HEK293 (cell line): ENCODE results near the gene ADAM19.
A peak's percentile ranks its signal among the peaks of the same experiment; 100 is the strongest.

ENCODE experiments used
- CTCF ChIA-PET: fragments of 350-600 bp; formaldehyde crosslinking; extraction: SDS; loops from one replicate; lab custom pipeline; 2021; ENCODE audit warnings: antibody characterized with exemption; lab: Yijun Ruan, JAX
- POLR2A ChIA-PET: fragments of 300-600 bp; formaldehyde crosslinking; extraction: SDS; loops from one replicate; lab custom pipeline; 2020; ENCODE audit warnings: antibody characterized with exemption, inconsistent platforms; lab: Yijun Ruan, JAX
- H3K27ac ChIP-seq: fragments of 200-500 bp; sonication (Bioruptor generic); 2 replicates; pipeline ENCODE4 v1.5.1; 2014; ENCODE audit warnings: low read depth, low read length, control low read depth, inconsistent platforms; ENCODE audit errors: extremely low read depth
- H3K36me3 ChIP-seq, 2 experiments: fragments of 200-500 bp in 1 of 2; sonication (Bioruptor generic) in 1 of 2; 1 replicate in 1 of 2; 2 replicates in 1 of 2; pipeline ENCODE4 v1.5.1; 2014 to 2017; ENCODE audit warnings: inconsistent platforms in 2 of 2, low read length in 2 of 2; ENCODE audit not compliant: control insufficient read depth in 2 of 2, insufficient read depth in 1 of 2
- H3K4me1 ChIP-seq: fragments of 200-500 bp; sonication (Bioruptor generic); 2 replicates; pipeline ENCODE4 v1.5.1; 2014; ENCODE audit warnings: mild to moderate bottlenecking, low read length, inconsistent platforms; ENCODE audit not compliant: control insufficient read depth, insufficient read depth
- H3K4me3 ChIP-seq: 2 replicates; pipeline ENCODE4 v1.5.1; 2011; ENCODE audit warnings: low read depth, mild to moderate bottlenecking, control low read depth, low read length, moderate library complexity
- H3K9me3 ChIP-seq: fragments of 200-500 bp; sonication (Bioruptor generic); 2 replicates; pipeline ENCODE4 v1.5.1; 2014; ENCODE audit warnings: low read depth, low read length, inconsistent platforms; ENCODE audit not compliant: control insufficient read depth, insufficient read depth
- ELK4 ChIP-seq: IDR thresholded peaks from 2 replicates; pipeline ENCODE4 v1.6.1; 2011; ENCODE audit warnings: mild to moderate bottlenecking, low read depth, low read length, borderline replicate concordance
- GFI1B ChIP-seq: fragments of 450-650 bp; formaldehyde crosslinking; IDR thresholded peaks from 2 replicates; pipeline ENCODE4 v1.5.1; 2016; ENCODE audit warnings: missing biosample characterization, missing genetic modification characterization
- KLF1 ChIP-seq: fragments of 450-650 bp; formaldehyde crosslinking; IDR thresholded peaks from 2 replicates; pipeline ENCODE4 v1.5.1; 2016; ENCODE audit warnings: missing biosample characterization, missing genetic modification characterization
- SP3 ChIP-seq: fragments of 450-650 bp; formaldehyde crosslinking; IDR thresholded peaks from 2 replicates; pipeline ENCODE4 v1.5.1; 2016; ENCODE audit warnings: missing biosample characterization, missing genetic modification characterization
- SP7 ChIP-seq: fragments of 450-650 bp; formaldehyde crosslinking; IDR thresholded peaks from 2 replicates; pipeline ENCODE4 v1.5.1; 2016; ENCODE audit warnings: missing biosample characterization, missing genetic modification characterization
- TSHZ1 ChIP-seq: fragments of 450-650 bp; formaldehyde crosslinking; IDR thresholded peaks from 2 replicates; pipeline ENCODE4 v1.5.1; 2016; ENCODE audit warnings: missing biosample characterization, missing genetic modification characterization, borderline replicate concordance
- YY1 ChIP-seq: fragments of 450-650 bp; formaldehyde crosslinking; IDR thresholded peaks from 2 replicates; pipeline ENCODE4 v1.5.1; 2018; ENCODE audit warnings: missing biosample characterization, missing genetic modification characterization
- ZFP37 ChIP-seq: fragments of 450-650 bp; formaldehyde crosslinking; IDR thresholded peaks from 2 replicates; pipeline ENCODE4 v1.5.1; 2016; ENCODE audit warnings: missing biosample characterization, missing genetic modification characterization
- ZNF146 ChIP-seq: fragments of 450-650 bp; formaldehyde crosslinking; IDR thresholded peaks from 2 replicates; pipeline ENCODE4 v1.5.1; 2016; ENCODE audit warnings: missing biosample characterization, missing genetic modification characterization
- ZNF18 ChIP-seq: fragments of 450-650 bp; formaldehyde crosslinking; IDR thresholded peaks from 2 replicates; pipeline ENCODE4 v1.5.1; 2016; ENCODE audit warnings: missing biosample characterization, missing genetic modification characterization
- ZNF585B ChIP-seq: fragments of 450-650 bp; formaldehyde crosslinking; IDR thresholded peaks from 2 replicates; pipeline ENCODE4 v1.5.1; 2016; ENCODE audit warnings: missing biosample characterization, missing genetic modification characterization
- ZNF623 ChIP-seq: fragments of 450-650 bp; formaldehyde crosslinking; IDR thresholded peaks from 2 replicates; pipeline ENCODE4 v1.5.1; 2016; ENCODE audit warnings: missing biosample characterization, missing genetic modification characterization
- ZNF624 ChIP-seq: fragments of 450-650 bp; formaldehyde crosslinking; IDR thresholded peaks from 2 replicates; pipeline ENCODE4 v1.5.1; 2017; ENCODE audit warnings: missing biosample characterization, missing genetic modification characterization
- ZNF626 ChIP-seq: fragments of 450-650 bp; sonication (Bioruptor Pico); formaldehyde crosslinking; IDR thresholded peaks from 2 replicates; pipeline ENCODE4 v1.5.1; 2018; ENCODE audit warnings: missing biosample characterization, missing genetic modification characterization, inconsistent platforms
- ZNF776 ChIP-seq: fragments of 450-650 bp; formaldehyde crosslinking; IDR thresholded peaks from 2 replicates; pipeline ENCODE4 v1.5.0; 2017; ENCODE audit warnings: missing biosample characterization, missing genetic modification characterization, borderline replicate concordance
- ZNF791 ChIP-seq: fragments of 450-650 bp; formaldehyde crosslinking; IDR thresholded peaks from 2 replicates; pipeline ENCODE4 v1.5.1; 2016; ENCODE audit warnings: missing biosample characterization, missing genetic modification characterization

Gene ADAM19

GRCh38 chr5:157492886-157493285 is 82.7 kb downstream of the ADAM19 start (continued):
- TF ChIP-seq ZNF626 (tag by site-specific recombination), result no peak
- no peak for TF ChIP-seq SP3 (tag by site-specific recombination)
- no peak for TF ChIP-seq ZNF623 (tag by site-specific recombination)

GRCh38 chr5:157491471-157491995 is 84.0 kb downstream of the ADAM19 start:
- Histone ChIP-seq H3K36me3 (no peaks in the 10 kb centered on the region), H3K4me1 (no peaks in the 10 kb centered on the region), H3K9me3 (no peaks in the 10 kb centered on the region), H3K4me3 (no peak overlapping the region), H3K27ac (no peak overlapping the region)
- POLR2A ChIA-PET, result no interaction called here
- TF ChIP-seq TSHZ1 (tag by site-specific recombination) (no peak), ELK4 (no peak), ZNF585B (tag by site-specific recombination) (no peak), ZNF791 (tag by site-specific recombination) (no peak), ZNF624 (tag by site-specific recombination) (no peak), ZNF776 (tag by site-specific recombination) (no peak)
- CTCF ChIA-PET, result no interaction called here

DNA sequence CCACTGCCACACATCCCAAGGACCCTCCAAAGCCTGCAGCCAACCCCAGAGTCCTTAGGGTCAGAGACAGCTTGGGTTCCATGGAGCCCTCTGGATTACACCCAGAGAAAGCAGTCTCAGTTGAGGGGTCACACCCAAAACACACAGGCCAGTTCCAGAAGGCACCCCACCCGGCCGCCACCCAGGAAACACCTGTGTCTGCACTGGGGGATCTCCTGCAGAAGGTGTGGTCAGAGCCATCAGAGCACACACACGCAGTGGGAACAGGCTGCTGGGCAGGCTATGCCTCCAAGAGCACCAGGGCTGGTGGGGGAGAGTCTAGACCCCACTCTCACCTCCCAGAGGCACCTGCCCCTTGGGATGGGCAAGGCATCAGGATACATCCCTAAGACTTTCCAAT is 88.2 kb downstream of the ADAM19 start:
- H3K4me3 ChIP-seq, result no peak overlapping the region
- TF ChIP-seq ZNF18 (no peak), ZFP37 (tag by site-specific recombination) (no peak), SP7 (tag by site-specific recombination) (no peak), GFI1B (tag by site-specific recombination) (no peak), YY1 (tag by site-specific recombination) (no peak), ZNF146 (no peak), KLF1 (tag by site-specific recombination) (peak; percentile 89)
- no peaks in the 10 kb centered on the region for H3K9me3 ChIP-seq
- ChIA-PET POLR2A (no interaction called here), CTCF (no interaction called here)
- no peaks in the 10 kb centered on the region for H3K4me1 ChIP-seq
- no peaks in the 10 kb centered on the region for H3K36me3 ChIP-seq
- H3K27ac ChIP-seq, result no peak overlapping the region
